Natural killer cell (primary cell): ENCODE data around the gene ATP11A. TPM values are rescaled to one million over a fixed set of nuclear protein-coding genes. Genes with fewer than 3 reads are reported as not detected.

Experiments
- ATAC-seq, 3 donors: fragments of 150-1000 bp in 2 of 3; fragments of 200-7000 bp in 1 of 3; cut with Tn5 transposase; 1 replicate in 1 of 3; 2 replicates in 2 of 3; pipeline ENCODE4 v1.10.0; 2021; ENCODE audit warnings: mild to moderate bottlenecking in 2 of 3, moderate library complexity in 2 of 3
- DNase-seq, 2 donors: peaks; one replicate each; pipeline versions ENCODE4 v3.0.0 to v3.0.0-alpha.2; 2013 to 2021; ENCODE audit warnings: mixed read lengths in 1 of 2
- H3K27ac ChIP-seq: one replicate; pipeline ENCODE4 v1.5.1; 2013; ENCODE audit warnings: mild to moderate bottlenecking, low read length
- H3K27me3 ChIP-seq: one replicate; pipeline ENCODE4 v1.6.1; 2013; ENCODE audit warnings: low read length; ENCODE audit not compliant: control insufficient read depth, insufficient read depth
- H3K36me3 ChIP-seq: one replicate; pipeline ENCODE4 v1.6.1; 2013; ENCODE audit warnings: low read length; ENCODE audit not compliant: control insufficient read depth, insufficient read depth
- H3K4me1 ChIP-seq: one replicate; pipeline ENCODE4 v1.6.1; 2013; ENCODE audit warnings: low read length; ENCODE audit not compliant: control insufficient read depth, insufficient read depth
- H3K4me3 ChIP-seq: one replicate; pipeline ENCODE4 v1.5.1; 2013; ENCODE audit warnings: low read length
- H3K9me3 ChIP-seq: one replicate; pipeline ENCODE4 v1.6.1; 2013; ENCODE audit warnings: low read length; ENCODE audit not compliant: control insufficient read depth, insufficient read depth
- H3K27ac Mint-ChIP-seq, 2 donors: one replicate each; pipeline ENCODE4 v1.8.0; 2022; ENCODE audit warnings: mild to moderate bottlenecking in 2 of 2, mixed read lengths in 2 of 2, moderate library complexity in 1 of 2
- H3K27me3 Mint-ChIP-seq, 2 donors: one replicate each; pipeline ENCODE4 v1.8.0; 2022; ENCODE audit warnings: low read depth in 2 of 2, mixed read lengths in 2 of 2
- H3K36me3 Mint-ChIP-seq: one replicate; pipeline ENCODE4 v1.8.0; 2022; ENCODE audit warnings: mixed read lengths
- H3K4me1 Mint-ChIP-seq, 2 donors: one replicate each; pipeline ENCODE4 v1.8.0; 2022; ENCODE audit warnings: mixed read lengths in 2 of 2
- H3K4me3 Mint-ChIP-seq: one replicate; pipeline ENCODE4 v1.8.0; 2022; ENCODE audit warnings: mild to moderate bottlenecking, moderate library complexity, mixed read lengths
- H3K9me3 Mint-ChIP-seq, 2 donors: one replicate each; pipeline ENCODE4 v1.8.0; 2022; ENCODE audit warnings: mixed read lengths in 2 of 2
- CTCF ChIP-seq: fragments of 200-600 bp; IDR thresholded peaks from one replicate; pipeline ENCODE4 v1.8.0; 2022; ENCODE audit warnings: antibody characterized with exemption
- WGBS: methylation state at CpG from one replicate; pipeline ENCODE4 v1.1.7; 2013; ENCODE audit warnings: missing lambda C conversion rate; ENCODE audit not compliant: insufficient coverage; 5-methylcytosine and 5-hydroxymethylcytosine counted together
- intact Hi-C: fragments of 100-400 bp; cut with micrococcal nuclease; formaldehyde crosslinking; loops from one replicate; pipeline ENCODE4 v1.14.2; 2022
- total RNA-seq, 4 donors: library from RNA; stranded (reverse); fragments of 120-200 nt in 1 of 4; gene quantifications; one replicate each; pipeline versions ENCODE4 v1.2.3 to v1.2.4, GENCODE V29; 2013 to 2022

ATP11A gene
- total RNA-seq, 3 donors from 2014 or later (not counting 1 experiment from before 2014, with no cell fraction given) = 47.1 to 68.6 (median 50.7) TPM

- Histone ChIP-seq H3K9me3 (no peaks in the 10 kb centered on the region), H3K36me3 (no peaks in the 10 kb centered on the region), H3K4me3 (no peak overlapping the region), H3K27me3 (no peaks in the 10 kb centered on the region), H3K27ac (no peak overlapping the region), H3K4me1 (no peaks in the 10 kb centered on the region)
- whole genome bisulfite sequencing = 96% methylated on average over 3 of the region's 3 CpGs
- no peaks in the 10 kb centered on the region for H3K9me3 Mint-ChIP-seq
- no peaks in the 10 kb centered on the region for H3K4me1 Mint-ChIP-seq
- no peaks in the 10 kb centered on the region for H3K36me3 Mint-ChIP-seq
- no peak overlapping the region for H3K27ac Mint-ChIP-seq
- intact Hi-C loops = no loop called here
- no peak for DNase-seq
- TF ChIP-seq CTCF = no peak
- no peak for ATAC-seq
- H3K27me3 Mint-ChIP-seq = peaks cover 5 to 14% of the 10 kb centered on the region in 2 donors
- no peak overlapping the region for H3K4me3 Mint-ChIP-seq
Measured at GRCh38 chr13:112917737-112918136, 227.9 kb downstream of the ATP11A start.

GRCh38 chr13:112918266-112918665 lies 228.4 kb downstream of the ATP11A start:
- no peak for ATAC-seq
- H3K9me3 ChIP-seq = no peaks in the 10 kb centered on the region
- H3K27ac ChIP-seq = no peak overlapping the region
- H3K4me3 ChIP-seq = no peak overlapping the region
- Mint-ChIP-seq H3K36me3 (no peaks in the 10 kb centered on the region), H3K27me3 (peaks cover 5 to 14% of the 10 kb centered on the region in 2 donors), H3K4me3 (no peak overlapping the region), H3K9me3 (no peaks in the 10 kb centered on the region), H3K4me1 (no peaks in the 10 kb centered on the region), H3K27ac (no peak overlapping the region)
- no peaks in the 10 kb centered on the region for H3K27me3 ChIP-seq
- intact Hi-C loops = no loop called here
- WGBS = 77% methylated on average over 8 of the region's 8 CpGs
- DNase-seq = no peak
- no peaks in the 10 kb centered on the region for H3K36me3 ChIP-seq
- H3K4me1 ChIP-seq = no peaks in the 10 kb centered on the region
- TF ChIP-seq CTCF = no peak

GRCh38 chr13:112918746-112919145 lies 228.9 kb downstream of the ATP11A start:
- Histone ChIP-seq H3K4me3 (no peak overlapping the region), H3K27me3 (no peaks in the 10 kb centered on the region), H3K9me3 (no peaks in the 10 kb centered on the region), H3K27ac (no peak overlapping the region), H3K36me3 (no peaks in the 10 kb centered on the region), H3K4me1 (no peaks in the 10 kb centered on the region)
- TF ChIP-seq CTCF = no peak
- Mint-ChIP-seq H3K4me3 (no peak overlapping the region), H3K9me3 (no peaks in the 10 kb centered on the region), H3K27me3 (peaks cover 5 to 14% of the 10 kb centered on the region in 2 donors), H3K27ac (no peak overlapping the region), H3K4me1 (no peaks in the 10 kb centered on the region), H3K36me3 (no peaks in the 10 kb centered on the region)
- no peak for ATAC-seq
- intact Hi-C loops = no loop called here
- 90% methylated on average over 13 of the region's 13 CpGs for WGBS
- no peak for DNase-seq

GRCh38 chr13:112923962-112924361 lies 234.1 kb downstream of the ATP11A start:
- H3K27me3 ChIP-seq = no peaks in the 10 kb centered on the region

More at GRCh38 chr13:112923962-112924361, 234.1 kb downstream of the ATP11A start:
- DNase-seq (no peak), ATAC-seq (no peak)
- Mint-ChIP-seq H3K9me3 (no peaks in the 10 kb centered on the region), H3K27ac (no peak overlapping the region), H3K36me3 (no peaks in the 10 kb centered on the region), H3K27me3 (peaks cover 10 to 24% of the 10 kb centered on the region in 2 donors), H3K4me3 (no peak overlapping the region), H3K4me1 (peaks cover under 1% of the 10 kb centered on the region in 2 donors)
- Histone ChIP-seq H3K4me3 (no peak overlapping the region), H3K36me3 (no peaks in the 10 kb centered on the region), H3K9me3 (no peaks in the 10 kb centered on the region), H3K4me1 (no peaks in the 10 kb centered on the region), H3K27ac (no peak overlapping the region)
- no peak for TF ChIP-seq CTCF
- intact Hi-C loops = no loop called here
- 93% methylated on average over 11 of the region's 12 CpGs for WGBS
